Neutrophil (primary cell): ENCODE results near the gene MAPK13.
A peak's percentile ranks its signal among the peaks of the same experiment; 100 is the strongest.
"Not testable (repeated sequence)": the region's sequence is repeated elsewhere in the genome, so short reads cannot be mapped to it uniquely, and the experiment has no call there.

ENCODE experiments used
- H3K27ac ChIP-seq: fragments of 200-600 bp; sonication (generic); 2 replicates; pipeline ENCODE4 v1.5.1; 2016; ENCODE audit warnings: mild to moderate bottlenecking, moderate library complexity
- H3K27me3 ChIP-seq: fragments of 200-600 bp; sonication (generic); 2 replicates; pipeline ENCODE4 v1.6.0; 2016; ENCODE audit warnings: mild to moderate bottlenecking
- H3K36me3 ChIP-seq: fragments of 200-600 bp; sonication (generic); 2 replicates; pipeline ENCODE4 v1.5.1; 2017
- H3K4me1 ChIP-seq, 2 experiments: fragments of 200-600 bp in 1 of 2; sonication (generic) in 1 of 2; 1 replicate in 1 of 2; 2 replicates in 1 of 2; pipeline versions ENCODE4 v1.5.1 to v1.6.1; 2013 to 2016; ENCODE audit warnings: low read depth in 1 of 2, low read length in 1 of 2, mild to moderate bottlenecking in 1 of 2, moderate library complexity in 1 of 2; ENCODE audit not compliant: control insufficient read depth in 1 of 2, insufficient read depth in 1 of 2
- H3K4me3 ChIP-seq, 2 experiments: fragments of 200-600 bp in 1 of 2; sonication (generic) in 1 of 2; 1 replicate in 1 of 2; 2 replicates in 1 of 2; pipeline ENCODE4 v1.5.1; 2013 to 2016; ENCODE audit warnings: low read depth in 1 of 2, low read length in 1 of 2, mild to moderate bottlenecking in 1 of 2, moderate library complexity in 1 of 2
- H3K9me3 ChIP-seq: fragments of 200-600 bp; sonication (generic); 2 replicates; pipeline ENCODE4 v1.5.1; 2016
- TF ChIP-seq, protein P1 (sequence below): fragments of 200-600 bp; sonication (generic); IDR thresholded peaks from 2 replicates; pipeline ENCODE4 v1.5.1; 2016; ENCODE audit warnings: antibody characterized with exemption

The MAPK13 gene

DNA sequence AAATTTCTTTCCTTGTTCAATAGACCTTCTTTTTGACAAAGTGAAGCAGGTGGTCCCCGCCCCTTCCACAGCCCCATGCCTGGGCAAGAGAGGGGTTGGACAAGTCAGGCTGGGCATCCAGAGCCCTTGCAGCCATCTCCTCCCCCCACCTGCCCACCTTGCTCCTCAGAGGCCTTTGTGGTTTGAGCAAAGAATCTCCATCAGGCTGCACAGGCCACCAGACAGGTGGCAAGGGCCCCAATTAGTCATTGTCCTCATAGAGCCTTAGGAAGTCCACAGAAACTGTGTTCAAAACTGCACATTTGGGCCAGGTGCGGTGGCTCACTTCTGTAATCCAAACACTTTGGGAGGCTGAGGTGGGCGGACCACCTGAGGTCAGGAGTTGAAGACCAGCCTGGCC lies 1.5 kb upstream of the MAPK13 start:
- H3K36me3 ChIP-seq, result peaks cover 18% of the 10 kb centered on the region
- no peaks in the 10 kb centered on the region for H3K27me3 ChIP-seq
- H3K4me3 ChIP-seq, result peak overlapping the region; percentile 48 to 70
- peaks cover 84 to 91% of the 10 kb centered on the region in 2 experiments for H3K4me1 ChIP-seq
- H3K27ac ChIP-seq, result peak overlapping the region; percentile 96
- H3K9me3 ChIP-seq, result no peaks in the 10 kb centered on the region
- TF ChIP-seq, protein P1, sequence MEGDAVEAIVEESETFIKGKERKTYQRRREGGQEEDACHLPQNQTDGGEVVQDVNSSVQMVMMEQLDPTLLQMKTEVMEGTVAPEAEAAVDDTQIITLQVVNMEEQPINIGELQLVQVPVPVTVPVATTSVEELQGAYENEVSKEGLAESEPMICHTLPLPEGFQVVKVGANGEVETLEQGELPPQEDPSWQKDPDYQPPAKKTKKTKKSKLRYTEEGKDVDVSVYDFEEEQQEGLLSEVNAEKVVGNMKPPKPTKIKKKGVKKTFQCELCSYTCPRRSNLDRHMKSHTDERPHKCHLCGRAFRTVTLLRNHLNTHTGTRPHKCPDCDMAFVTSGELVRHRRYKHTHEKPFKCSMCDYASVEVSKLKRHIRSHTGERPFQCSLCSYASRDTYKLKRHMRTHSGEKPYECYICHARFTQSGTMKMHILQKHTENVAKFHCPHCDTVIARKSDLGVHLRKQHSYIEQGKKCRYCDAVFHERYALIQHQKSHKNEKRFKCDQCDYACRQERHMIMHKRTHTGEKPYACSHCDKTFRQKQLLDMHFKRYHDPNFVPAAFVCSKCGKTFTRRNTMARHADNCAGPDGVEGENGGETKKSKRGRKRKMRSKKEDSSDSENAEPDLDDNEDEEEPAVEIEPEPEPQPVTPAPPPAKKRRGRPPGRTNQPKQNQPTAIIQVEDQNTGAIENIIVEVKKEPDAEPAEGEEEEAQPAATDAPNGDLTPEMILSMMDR, result no peak

DNA sequence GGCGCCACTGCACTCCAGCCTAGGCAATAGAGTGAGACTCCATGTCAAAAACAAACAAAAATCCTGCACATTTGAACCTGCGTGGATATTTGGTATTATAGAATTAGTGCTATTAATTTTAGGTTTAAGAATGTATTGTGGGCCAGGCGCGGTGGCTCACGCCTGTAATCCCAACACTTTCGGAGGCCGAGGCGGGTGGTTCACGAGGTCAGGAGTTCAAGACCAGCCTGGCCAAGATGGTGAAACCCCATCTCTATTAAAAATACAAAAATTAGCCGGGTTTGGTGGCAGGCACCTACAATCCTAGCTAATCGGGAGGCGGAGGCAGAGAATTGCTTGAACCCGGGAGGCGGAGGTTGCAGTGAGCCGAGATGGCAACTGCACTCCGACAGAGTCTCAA lies 979 bp upstream of the MAPK13 start:
- H3K4me1 ChIP-seq, result peaks cover 80 to 86% of the 10 kb centered on the region in 2 experiments
- not testable (repeated sequence) for H3K9me3 ChIP-seq, H3K27me3 ChIP-seq
- peaks cover 22% of the 10 kb centered on the region for H3K36me3 ChIP-seq
- H3K4me3 ChIP-seq, result peak overlapping the region in 1 of 2 experiments; percentile 54
- peak overlapping the region; percentile 96 for H3K27ac ChIP-seq

DNA sequence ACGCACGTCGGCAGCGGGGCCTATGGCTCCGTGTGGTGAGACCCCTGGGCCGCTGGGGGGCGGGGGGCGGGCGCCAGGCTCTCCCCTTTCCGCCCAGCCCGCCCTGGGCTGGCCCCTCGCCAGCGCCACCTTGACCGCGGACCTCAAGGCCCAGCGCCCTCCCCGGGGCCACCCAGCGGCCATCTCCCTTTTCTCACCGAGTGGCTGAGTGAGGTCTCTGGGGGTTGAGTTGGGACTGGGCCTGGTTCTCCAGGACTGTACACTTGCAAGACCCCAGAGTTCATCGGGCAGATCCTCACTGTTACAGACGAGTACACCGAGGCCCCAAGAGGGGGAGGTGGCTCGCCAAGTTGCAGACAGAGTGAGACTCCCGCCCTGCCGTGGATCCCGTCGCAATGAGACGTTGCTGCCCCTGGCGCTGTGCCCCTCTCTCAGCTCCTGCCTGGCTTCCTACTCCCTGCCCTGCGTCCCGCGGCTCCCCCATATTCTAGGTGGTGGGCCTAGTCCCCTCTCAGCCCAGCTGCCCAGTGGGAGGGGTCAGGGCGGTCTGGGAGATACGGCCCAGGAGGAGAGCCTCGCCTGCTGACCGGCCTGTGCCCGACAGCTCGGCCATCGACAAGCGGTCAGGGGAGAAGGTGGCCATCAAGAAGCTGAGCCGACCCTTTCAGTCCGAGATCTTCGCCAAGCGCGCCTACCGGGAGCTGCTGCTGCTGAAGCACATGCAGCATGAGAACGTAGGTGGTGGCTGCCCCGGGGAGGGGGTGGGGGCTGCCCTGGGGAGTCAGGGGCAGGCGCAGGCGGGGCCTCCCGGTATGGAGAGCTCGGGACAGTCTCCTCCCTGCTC lies 576 bp downstream of the MAPK13 start:
- TF ChIP-seq, protein P1, result peak; percentile 51
- Histone ChIP-seq H3K27me3 (no peaks in the 10 kb centered on the region), H3K27ac (peak overlapping the region; percentile 96), H3K4me1 (peaks cover 69 to 70% of the 10 kb centered on the region in 2 experiments), H3K36me3 (peaks cover 36% of the 10 kb centered on the region), H3K9me3 (no peaks in the 10 kb centered on the region), H3K4me3 (peak overlapping the region; percentile 77 to 82)

DNA sequence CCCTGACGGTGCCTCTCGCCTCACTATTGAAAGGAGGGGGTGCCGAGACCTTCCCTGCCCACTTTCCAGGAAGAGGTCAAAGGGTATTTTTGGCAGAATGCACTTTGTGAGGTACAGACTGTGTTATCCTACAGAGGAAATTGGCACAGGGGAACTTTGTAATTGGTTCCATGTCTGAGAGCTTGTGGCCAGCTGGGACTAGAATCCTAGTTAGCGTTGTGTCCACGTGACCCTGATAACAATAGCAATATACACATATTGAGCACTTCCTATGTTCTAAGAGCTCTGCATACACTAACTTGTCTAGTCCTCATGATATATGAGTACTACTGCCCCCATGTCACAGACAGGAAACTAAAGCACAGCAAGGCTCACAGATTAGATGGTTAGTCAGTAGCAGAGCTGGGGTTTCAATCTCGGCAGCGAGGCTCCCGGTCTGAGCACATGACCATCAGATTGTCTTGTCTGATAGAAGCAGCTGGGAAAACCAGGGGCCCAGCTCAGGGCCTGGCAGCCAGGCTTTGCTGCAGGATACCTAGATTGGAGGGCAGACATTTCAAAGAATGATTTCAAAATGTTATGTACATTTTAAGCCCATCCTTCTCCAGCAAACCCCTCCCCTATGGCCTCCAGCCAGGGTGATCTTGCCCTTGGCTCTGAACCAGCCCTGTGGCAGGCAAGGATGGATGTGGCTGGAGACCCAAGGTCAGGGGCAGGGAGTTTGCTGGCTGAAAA lies 1.4 kb downstream of the MAPK13 start:
- peaks cover 61 to 62% of the 10 kb centered on the region in 2 experiments for H3K4me1 ChIP-seq
- peak overlapping the region; percentile 77 to 82 for H3K4me3 ChIP-seq
- H3K27ac ChIP-seq, result peak overlapping the region; percentile 96

DNA sequence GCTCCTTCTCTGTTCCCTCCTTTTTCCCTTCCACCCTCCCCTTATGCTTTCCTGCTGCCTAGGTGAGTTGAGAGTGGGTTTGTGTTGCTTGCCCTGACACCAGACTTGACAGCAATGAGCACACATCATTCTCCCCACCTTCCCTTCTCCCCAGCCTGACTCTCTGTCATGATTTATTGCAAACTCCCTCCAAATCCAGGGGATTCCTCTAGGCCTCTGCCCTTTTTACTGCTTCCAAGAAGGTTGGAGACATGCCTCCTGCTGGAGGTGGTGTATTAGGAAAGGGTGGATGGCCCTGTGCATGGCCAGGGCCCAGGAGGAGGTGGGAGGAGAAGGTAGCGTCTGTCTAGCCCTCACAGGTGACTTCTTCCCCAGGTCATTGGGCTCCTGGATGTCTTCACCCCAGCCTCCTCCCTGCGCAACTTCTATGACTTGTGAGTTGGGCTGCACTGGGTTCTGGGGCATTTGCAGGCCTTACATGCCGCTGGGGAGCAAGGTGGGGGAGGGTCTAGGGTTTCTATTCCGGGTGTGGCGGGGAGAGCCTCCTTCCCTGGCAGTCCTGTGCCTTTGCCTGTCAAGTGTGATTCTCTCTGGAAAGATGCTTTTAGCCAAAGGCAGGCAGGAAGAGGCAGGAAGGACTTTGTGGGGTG lies 2.1 kb downstream of the MAPK13 start:
- no peaks in the 10 kb centered on the region for H3K27me3 ChIP-seq
- H3K4me3 ChIP-seq, result peak overlapping the region; percentile 77 to 82
- peak overlapping the region; percentile 13 for H3K27ac ChIP-seq
- H3K9me3 ChIP-seq, result no peaks in the 10 kb centered on the region
- H3K36me3 ChIP-seq, result peaks cover 51% of the 10 kb centered on the region
- TF ChIP-seq, protein P1, result no peak
- peaks cover 54 to 55% of the 10 kb centered on the region in 2 experiments for H3K4me1 ChIP-seq

More for the DNA sequence above, 1.4 kb downstream of the MAPK13 start:
- no peaks in the 10 kb centered on the region for H3K9me3 ChIP-seq
- TF ChIP-seq, protein P1, result no peak
- no peaks in the 10 kb centered on the region for H3K27me3 ChIP-seq
- H3K36me3 ChIP-seq, result peaks cover 44% of the 10 kb centered on the region
